GM23338 (cell line): ENCODE results near the gene COA6. TPM values are rescaled to one million over a fixed set of nuclear protein-coding genes. Genes with fewer than 3 reads are reported as not detected.
A peak's percentile ranks its signal among the peaks of the same experiment; 100 is the strongest.

ENCODE experiments used
- ATAC-seq: fragments of 200-7000 bp; cut with Tn5 transposase; 3 replicates; pipeline ENCODE4 v1.9.1; 2020
- DNase-seq: peaks from one replicate; pipeline ENCODE4 v3.0.0-alpha.2; 2015; ENCODE audit warnings: low spot score
- H2AFZ ChIP-seq: fragments of 200-600 bp; sonication (generic); 2 replicates; pipeline ENCODE4 v1.8.0; 2016; ENCODE audit warnings: antibody characterized with exemption, mild to moderate bottlenecking, moderate library complexity
- H3F3A ChIP-seq: fragments of 200-600 bp; sonication (generic); replicated peaks from 2 replicates; pipeline ENCODE4 v1.8.0; 2017; ENCODE audit warnings: antibody characterized with exemption, mixed run types, low read depth
- H3K27ac ChIP-seq: fragments of 200-600 bp; sonication (generic); 2 replicates; pipeline ENCODE4 v1.6.1; 2016; ENCODE audit warnings: low read depth
- H3K27me3 ChIP-seq: fragments of 200-600 bp; sonication (generic); 2 replicates; pipeline ENCODE4 v1.8.0; 2016; ENCODE audit warnings: mild to moderate bottlenecking, mixed run types, moderate library complexity; ENCODE audit not compliant: insufficient read depth
- H3K36me3 ChIP-seq: fragments of 200-600 bp; sonication (generic); 2 replicates; pipeline ENCODE4 v1.8.0; 2016; ENCODE audit warnings: mild to moderate bottlenecking; ENCODE audit not compliant: insufficient read depth
- H3K4me1 ChIP-seq: fragments of 200-600 bp; sonication (generic); 2 replicates; pipeline ENCODE4 v1.8.0; 2016; ENCODE audit warnings: mild to moderate bottlenecking, moderate library complexity; ENCODE audit not compliant: insufficient read depth
- H3K4me2 ChIP-seq: fragments of 200-600 bp; sonication (generic); 2 replicates; pipeline ENCODE4 v1.7.1; 2017; ENCODE audit warnings: mixed run types
- H3K4me3 ChIP-seq: fragments of 200-600 bp; sonication (generic); 2 replicates; pipeline ENCODE4 v1.6.1; 2016; ENCODE audit warnings: mixed run types
- H3K79me2 ChIP-seq: fragments of 200-600 bp; sonication (generic); replicated peaks from 2 replicates; pipeline ENCODE4 v1.8.0; 2017; ENCODE audit warnings: mild to moderate bottlenecking; ENCODE audit not compliant: insufficient read depth
- H3K9me2 ChIP-seq: fragments of 200-600 bp; sonication (generic); 2 replicates; pipeline ENCODE4 v1.8.0; 2017; ENCODE audit not compliant: insufficient read depth
- H4K20me1 ChIP-seq: fragments of 200-600 bp; sonication (generic); replicated peaks from 2 replicates; pipeline ENCODE4 v1.8.0; 2017; ENCODE audit warnings: mild to moderate bottlenecking; ENCODE audit not compliant: insufficient read depth
- H3K27ac Mint-ChIP-seq: 2 replicates; pipeline ENCODE4 v1.8.0; 2020; ENCODE audit warnings: inconsistent platforms, mild to moderate bottlenecking, moderate library complexity, mixed read lengths
- H3K27me3 Mint-ChIP-seq: 3 replicates; pipeline ENCODE4 v1.8.0; 2022; ENCODE audit warnings: low read depth, mild to moderate bottlenecking, moderate library complexity, mixed read lengths, inconsistent platforms; ENCODE audit not compliant: insufficient read depth, poor library complexity
- H3K36me3 Mint-ChIP-seq: 3 replicates; pipeline ENCODE4 v1.8.0; 2021; ENCODE audit warnings: low read depth, mild to moderate bottlenecking, inconsistent platforms, moderate library complexity, mixed read lengths
- H3K4me1 Mint-ChIP-seq: 3 replicates; pipeline ENCODE4 v1.8.0; 2020; ENCODE audit warnings: mild to moderate bottlenecking, inconsistent platforms, mixed read lengths
- H3K4me3 Mint-ChIP-seq: 3 replicates; pipeline ENCODE4 v1.8.0; 2021; ENCODE audit warnings: moderate library complexity, mild to moderate bottlenecking, inconsistent platforms, mixed read lengths
- H3K9me3 Mint-ChIP-seq: 3 replicates; pipeline ENCODE4 v1.8.0; 2020; ENCODE audit warnings: moderate library complexity, mild to moderate bottlenecking, inconsistent platforms, mixed read lengths
- NANOG ChIP-seq: IDR thresholded peaks from 2 replicates; pipeline ENCODE4 v1.6.1; 2016; ENCODE audit warnings: antibody characterized with exemption, borderline replicate concordance
- REST ChIP-seq: IDR thresholded peaks from one replicate; pipeline ENCODE4 v1.6.1; 2018; ENCODE audit warnings: antibody characterized with exemption; ENCODE audit not compliant: unreplicated experiment
- ZNF114 ChIP-seq: fragments of 250-450 bp; sonication (Bioruptor Pico); IDR thresholded peaks from 2 replicates; pipeline ENCODE4 v1.5.0; 2020; ENCODE audit warnings: mild to moderate bottlenecking, moderate library complexity
- polyA plus RNA-seq: library from polyadenylated mRNA; unstranded; fragments of >200 nt; fragmentation: Nextera tagmentation; extraction: Ambion mirVana; gene quantifications from 2 replicates; pipeline ENCODE4 v1.2.1, GENCODE V29; 2016
- total RNA-seq: library from RNA; depleted of rRNA; stranded (reverse); fragments of >200 nt; shearing (Covaris generic); gene quantifications from 2 replicates; pipeline ENCODE4 v1.2.3, GENCODE V29; 2014
- TF ChIP-seq, protein P1 (sequence below), 2 experiments: fragments of 200-600 bp in 1 of 2; sonication (generic) in 1 of 2; conservative IDR thresholded peaks; 2 replicates each; pipeline versions ENCODE4 v1.5.1 to v1.6.1; 2016 to 2017; ENCODE audit warnings: antibody characterized with exemption in 2 of 2, low read depth in 2 of 2, mild to moderate bottlenecking in 2 of 2, moderate library complexity in 1 of 2
- TF ChIP-seq, protein P2 (sequence below): fragments of 250-450 bp; sonication (Bioruptor Pico); IDR thresholded peaks from 2 replicates; pipeline ENCODE4 v1.5.0; 2020; ENCODE audit warnings: mild to moderate bottlenecking, moderate library complexity

COA6 gene
- total and polyA plus RNA-seq, 2 experiments from 2014 or later, result 20.7 to 156 TPM

- TF ChIP-seq ZNF114 (CRISPR knock-in tag) (no peak), REST (no peak)
- TF ChIP-seq, protein P1, sequence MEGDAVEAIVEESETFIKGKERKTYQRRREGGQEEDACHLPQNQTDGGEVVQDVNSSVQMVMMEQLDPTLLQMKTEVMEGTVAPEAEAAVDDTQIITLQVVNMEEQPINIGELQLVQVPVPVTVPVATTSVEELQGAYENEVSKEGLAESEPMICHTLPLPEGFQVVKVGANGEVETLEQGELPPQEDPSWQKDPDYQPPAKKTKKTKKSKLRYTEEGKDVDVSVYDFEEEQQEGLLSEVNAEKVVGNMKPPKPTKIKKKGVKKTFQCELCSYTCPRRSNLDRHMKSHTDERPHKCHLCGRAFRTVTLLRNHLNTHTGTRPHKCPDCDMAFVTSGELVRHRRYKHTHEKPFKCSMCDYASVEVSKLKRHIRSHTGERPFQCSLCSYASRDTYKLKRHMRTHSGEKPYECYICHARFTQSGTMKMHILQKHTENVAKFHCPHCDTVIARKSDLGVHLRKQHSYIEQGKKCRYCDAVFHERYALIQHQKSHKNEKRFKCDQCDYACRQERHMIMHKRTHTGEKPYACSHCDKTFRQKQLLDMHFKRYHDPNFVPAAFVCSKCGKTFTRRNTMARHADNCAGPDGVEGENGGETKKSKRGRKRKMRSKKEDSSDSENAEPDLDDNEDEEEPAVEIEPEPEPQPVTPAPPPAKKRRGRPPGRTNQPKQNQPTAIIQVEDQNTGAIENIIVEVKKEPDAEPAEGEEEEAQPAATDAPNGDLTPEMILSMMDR (conservative IDR thresholded peaks at IDR 0.05; ENCODE audit: low read depth in 2 of 2), result no peak
These were observed 35.5 kb downstream of the COA6 start (continued) for GRCh38 chr1:234408757-234409156.

GRCh38 chr1:234409328-234409727 is 36.1 kb downstream of the COA6 start:
- Mint-ChIP-seq H3K36me3 (peaks cover 10% of the 10 kb centered on the region; the same call in 2 of the 3 replicates), H3K4me1 (peaks cover 6% of the 10 kb centered on the region; the same call in 2 of the 3 replicates), H3K27me3 (peaks cover 6% of the 10 kb centered on the region), H3K27ac (no peak overlapping the region), H3K9me3 (no peaks in the 10 kb centered on the region), H3K4me3 (no peak overlapping the region)
- no peak overlapping the region for H2AFZ ChIP-seq
- ATAC-seq (no peak), DNase-seq (no peak)
- no peak overlapping the region for H3K4me2 ChIP-seq
- H3K9me2 ChIP-seq, result no peaks in the 10 kb centered on the region
- H3K27me3 ChIP-seq, result no peaks in the 10 kb centered on the region
- no peak overlapping the region for H3K4me3 ChIP-seq
- no peak overlapping the region for H3K27ac ChIP-seq
- H3F3A ChIP-seq, result no peaks in the 10 kb centered on the region
- no peaks in the 10 kb centered on the region; the same call in 1 of the 2 replicates for H4K20me1 ChIP-seq
- TF ChIP-seq ZNF114 (CRISPR knock-in tag) (no peak), NANOG (no peak)
- TF ChIP-seq, protein P1 (conservative IDR thresholded peaks at IDR 0.05; ENCODE audit: low read depth in 2 of 2), result peak; percentile 19 to 43; a peak in 2 of 4 replicates
- no peaks in the 10 kb centered on the region for H3K4me1 ChIP-seq
- no peaks in the 10 kb centered on the region for H3K79me2 ChIP-seq
- no peaks in the 10 kb centered on the region for H3K36me3 ChIP-seq

- Mint-ChIP-seq H3K27me3 (peaks cover 6% of the 10 kb centered on the region), H3K4me3 (no peak overlapping the region), H3K36me3 (peaks cover 15% of the 10 kb centered on the region; the same call in 2 of the 3 replicates), H3K4me1 (peaks cover 6% of the 10 kb centered on the region; the same call in 2 of the 3 replicates), H3K9me3 (no peaks in the 10 kb centered on the region), H3K27ac (peak overlapping the region; percentile 87; the same call in 1 of the 2 replicates)
- H3K9me2 ChIP-seq, result no peaks in the 10 kb centered on the region
- H3K36me3 ChIP-seq, result no peaks in the 10 kb centered on the region
- DNase-seq (no peak), ATAC-seq (no peak)
- H4K20me1 ChIP-seq, result no peaks in the 10 kb centered on the region; the same call in 1 of the 2 replicates
- no peaks in the 10 kb centered on the region for H3K27me3 ChIP-seq
- no peak overlapping the region for H3K27ac ChIP-seq
- no peak overlapping the region for H3K4me2 ChIP-seq
- H3K4me3 ChIP-seq, result no peak overlapping the region
- H3K4me1 ChIP-seq, result no peaks in the 10 kb centered on the region
- no peaks in the 10 kb centered on the region for H3F3A ChIP-seq
- H2AFZ ChIP-seq, result no peak overlapping the region
- no peaks in the 10 kb centered on the region for H3K79me2 ChIP-seq
- TF ChIP-seq, protein P2, sequence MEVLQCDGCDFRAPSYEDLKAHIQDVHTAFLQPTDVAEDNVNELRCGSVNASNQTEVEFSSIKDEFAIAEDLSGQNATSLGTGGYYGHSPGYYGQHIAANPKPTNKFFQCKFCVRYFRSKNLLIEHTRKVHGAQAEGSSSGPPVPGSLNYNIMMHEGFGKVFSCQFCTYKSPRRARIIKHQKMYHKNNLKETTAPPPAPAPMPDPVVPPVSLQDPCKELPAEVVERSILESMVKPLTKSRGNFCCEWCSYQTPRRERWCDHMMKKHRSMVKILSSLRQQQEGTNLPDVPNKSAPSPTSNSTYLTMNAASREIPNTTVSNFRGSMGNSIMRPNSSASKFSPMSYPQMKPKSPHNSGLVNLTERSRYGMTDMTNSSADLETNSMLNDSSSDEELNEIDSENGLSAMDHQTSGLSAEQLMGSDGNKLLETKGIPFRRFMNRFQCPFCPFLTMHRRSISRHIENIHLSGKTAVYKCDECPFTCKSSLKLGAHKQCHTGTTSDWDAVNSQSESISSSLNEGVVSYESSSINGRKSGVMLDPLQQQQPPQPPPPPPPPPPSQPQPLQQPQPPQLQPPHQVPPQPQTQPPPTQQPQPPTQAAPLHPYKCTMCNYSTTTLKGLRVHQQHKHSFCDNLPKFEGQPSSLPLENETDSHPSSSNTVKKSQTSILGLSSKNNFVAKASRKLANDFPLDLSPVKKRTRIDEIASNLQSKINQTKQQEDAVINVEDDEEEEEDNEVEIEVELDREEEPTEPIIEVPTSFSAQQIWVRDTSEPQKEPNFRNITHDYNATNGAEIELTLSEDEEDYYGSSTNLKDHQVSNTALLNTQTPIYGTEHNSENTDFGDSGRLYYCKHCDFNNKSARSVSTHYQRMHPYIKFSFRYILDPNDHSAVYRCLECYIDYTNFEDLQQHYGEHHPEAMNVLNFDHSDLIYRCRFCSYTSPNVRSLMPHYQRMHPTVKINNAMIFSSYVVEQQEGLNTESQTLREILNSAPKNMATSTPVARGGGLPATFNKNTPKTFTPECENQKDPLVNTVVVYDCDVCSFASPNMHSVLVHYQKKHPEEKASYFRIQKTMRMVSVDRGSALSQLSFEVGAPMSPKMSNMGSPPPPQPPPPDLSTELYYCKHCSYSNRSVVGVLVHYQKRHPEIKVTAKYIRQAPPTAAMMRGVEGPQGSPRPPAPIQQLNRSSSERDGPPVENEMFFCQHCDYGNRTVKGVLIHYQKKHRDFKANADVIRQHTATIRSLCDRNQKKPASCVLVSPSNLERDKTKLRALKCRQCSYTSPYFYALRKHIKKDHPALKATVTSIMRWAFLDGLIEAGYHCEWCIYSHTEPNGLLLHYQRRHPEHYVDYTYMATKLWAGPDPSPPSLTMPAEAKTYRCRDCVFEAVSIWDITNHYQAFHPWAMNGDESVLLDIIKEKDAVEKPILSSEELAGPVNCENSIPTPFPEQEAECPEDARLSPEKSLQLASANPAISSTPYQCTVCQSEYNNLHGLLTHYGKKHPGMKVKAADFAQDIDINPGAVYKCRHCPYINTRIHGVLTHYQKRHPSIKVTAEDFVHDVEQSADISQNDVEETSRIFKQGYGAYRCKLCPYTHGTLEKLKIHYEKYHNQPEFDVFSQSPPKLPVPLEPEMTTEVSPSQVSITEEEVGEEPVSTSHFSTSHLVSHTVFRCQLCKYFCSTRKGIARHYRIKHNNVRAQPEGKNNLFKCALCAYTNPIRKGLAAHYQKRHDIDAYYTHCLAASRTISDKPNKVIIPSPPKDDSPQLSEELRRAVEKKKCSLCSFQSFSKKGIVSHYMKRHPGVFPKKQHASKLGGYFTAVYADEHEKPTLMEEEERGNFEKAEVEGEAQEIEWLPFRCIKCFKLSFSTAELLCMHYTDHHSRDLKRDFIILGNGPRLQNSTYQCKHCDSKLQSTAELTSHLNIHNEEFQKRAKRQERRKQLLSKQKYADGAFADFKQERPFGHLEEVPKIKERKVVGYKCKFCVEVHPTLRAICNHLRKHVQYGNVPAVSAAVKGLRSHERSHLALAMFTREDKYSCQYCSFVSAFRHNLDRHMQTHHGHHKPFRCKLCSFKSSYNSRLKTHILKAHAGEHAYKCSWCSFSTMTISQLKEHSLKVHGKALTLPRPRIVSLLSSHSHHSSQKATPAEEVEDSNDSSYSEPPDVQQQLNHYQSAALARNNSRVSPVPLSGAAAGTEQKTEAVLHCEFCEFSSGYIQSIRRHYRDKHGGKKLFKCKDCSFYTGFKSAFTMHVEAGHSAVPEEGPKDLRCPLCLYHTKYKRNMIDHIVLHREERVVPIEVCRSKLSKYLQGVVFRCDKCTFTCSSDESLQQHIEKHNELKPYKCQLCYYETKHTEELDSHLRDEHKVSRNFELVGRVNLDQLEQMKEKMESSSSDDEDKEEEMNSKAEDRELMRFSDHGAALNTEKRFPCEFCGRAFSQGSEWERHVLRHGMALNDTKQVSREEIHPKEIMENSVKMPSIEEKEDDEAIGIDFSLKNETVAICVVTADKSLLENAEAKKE (CRISPR knock-in tag), result no peak
These were observed 39.6 kb downstream of the COA6 start for GRCh38 chr1:234412830-234413229.
